Measurements from ENCODE around the gene HSPA8. TPM values are rescaled to one million over a fixed set of nuclear protein-coding genes. Genes with fewer than 3 reads are reported as not detected.

The HSPA8 gene
- total and polyA plus RNA-seq, 7 experiments from 2014 or later = 763 to 2,366 (median 832) TPM

DNA sequence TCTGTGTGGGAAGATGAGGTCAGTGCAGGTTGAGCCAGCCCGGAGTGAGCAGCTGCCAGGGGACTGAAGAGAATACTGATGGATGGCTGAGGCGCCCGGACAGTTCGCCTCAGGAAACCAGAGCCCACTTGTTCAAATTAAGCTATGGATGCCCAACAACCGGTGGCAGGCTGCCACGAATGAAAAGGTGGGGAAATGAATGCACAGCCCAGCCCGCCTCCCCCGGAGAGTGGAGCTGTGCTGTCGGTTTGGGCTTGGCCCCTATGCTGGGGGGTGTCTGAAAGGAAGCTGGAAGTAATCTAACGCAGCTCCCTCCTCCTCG lies 21.9 kb downstream of the HSPA8 start:
- Mint-ChIP-seq H3K27me3 (peaks cover 0 to 8% (median 0%) of the 10 kb centered on the region in 5 donors), H3K4me1 (no peaks in the 10 kb centered on the region), H3K36me3 (peaks cover 0 to 3% (median 0%) of the 10 kb centered on the region in 5 donors), H3K4me3 (no peak overlapping the region), H3K27ac (no peak overlapping the region), H3K9me3 (peaks cover 0 to 2% (median 0%) of the 10 kb centered on the region in 11 donors)
- no peaks in the 10 kb centered on the region for H3K9me3 ChIP-seq (ENCODE audit: control insufficient read depth in 2 of 3, low read length in 3 of 3)
- intact Hi-C loops (cut with micrococcal nuclease) = no loop called here
- no peaks in the 10 kb centered on the region for H3K36me3 ChIP-seq (ENCODE audit: control insufficient read depth in 2 of 3, insufficient read depth in 3 of 3, low read length in 3 of 3)
- no peaks in the 10 kb centered on the region for H3K4me1 ChIP-seq (ENCODE audit: control insufficient read depth in 2 of 2, insufficient read depth in 2 of 2, low read length in 2 of 2)
- H3K4me3 ChIP-seq (ENCODE audit: low read length) = no peak overlapping the region
- H3K27ac ChIP-seq (ENCODE audit: low read depth, low read length) = no peak overlapping the region
- DNase-seq (no peak), ATAC-seq (no peak)
- ChIA-PET POLR2A (interaction anchor here (0.6 kb wide), 1 partner anchor 37 kb away, joined by 4 read pairs; no protein-coding TSS in a partner anchor), CTCF (no interaction called here)
- H3K27me3 ChIP-seq (ENCODE audit: control insufficient read depth in 2 of 2, insufficient read depth in 2 of 2, low read length in 2 of 2) = no peaks in the 10 kb centered on the region

DNA sequence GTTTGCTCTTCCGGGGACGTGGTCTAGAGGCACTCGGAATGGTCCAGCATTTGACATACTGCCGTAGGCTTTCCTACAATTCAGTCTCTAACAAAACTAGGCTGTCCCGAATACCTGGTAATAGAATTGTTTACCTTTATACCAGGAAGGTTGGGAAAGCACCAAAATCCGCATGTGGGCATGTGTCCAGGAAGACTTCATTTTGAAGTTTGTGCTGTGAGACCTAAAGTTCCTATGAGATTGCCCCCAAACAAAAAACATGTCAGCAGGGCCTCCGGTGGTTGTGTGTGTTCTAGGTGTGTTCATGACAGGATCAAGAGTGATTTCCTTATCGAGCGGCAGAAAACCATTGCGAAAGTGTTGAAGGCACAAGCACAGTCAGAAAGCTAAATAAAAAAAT lies 26.1 kb downstream of the HSPA8 start:
- ATAC-seq (no peak), DNase-seq (no peak)
- no peak overlapping the region for H3K27ac Mint-ChIP-seq
- Histone ChIP-seq H3K4me3 (ENCODE audit: low read length) (no peak overlapping the region), H3K4me1 (ENCODE audit: control insufficient read depth in 2 of 2, insufficient read depth in 2 of 2, low read length in 2 of 2) (no peaks in the 10 kb centered on the region), H3K36me3 (ENCODE audit: control insufficient read depth in 2 of 3, insufficient read depth in 3 of 3, low read length in 3 of 3) (no peaks in the 10 kb centered on the region), H3K9me3 (ENCODE audit: control insufficient read depth in 2 of 3, low read length in 3 of 3) (no peaks in the 10 kb centered on the region), H3K27me3 (ENCODE audit: control insufficient read depth in 2 of 2, insufficient read depth in 2 of 2, low read length in 2 of 2) (no peaks in the 10 kb centered on the region), H3K27ac (ENCODE audit: low read depth, low read length) (no peak overlapping the region)
- H3K4me1 Mint-ChIP-seq = no peaks in the 10 kb centered on the region
- H3K27me3 Mint-ChIP-seq = peaks cover 0 to 8% (median 0%) of the 10 kb centered on the region in 5 donors
- no peaks in the 10 kb centered on the region for H3K9me3 Mint-ChIP-seq
- POLR2A ChIA-PET = no interaction called here
- CTCF ChIA-PET = interaction anchor here (0.8 kb wide), 1 partner anchor 177 kb away, joined by 3 read pairs; no protein-coding TSS in a partner anchor
- H3K36me3 Mint-ChIP-seq = no peaks in the 10 kb centered on the region
- no peak overlapping the region for H3K4me3 Mint-ChIP-seq
- intact Hi-C loops (cut with micrococcal nuclease) = no loop called here

DNA sequence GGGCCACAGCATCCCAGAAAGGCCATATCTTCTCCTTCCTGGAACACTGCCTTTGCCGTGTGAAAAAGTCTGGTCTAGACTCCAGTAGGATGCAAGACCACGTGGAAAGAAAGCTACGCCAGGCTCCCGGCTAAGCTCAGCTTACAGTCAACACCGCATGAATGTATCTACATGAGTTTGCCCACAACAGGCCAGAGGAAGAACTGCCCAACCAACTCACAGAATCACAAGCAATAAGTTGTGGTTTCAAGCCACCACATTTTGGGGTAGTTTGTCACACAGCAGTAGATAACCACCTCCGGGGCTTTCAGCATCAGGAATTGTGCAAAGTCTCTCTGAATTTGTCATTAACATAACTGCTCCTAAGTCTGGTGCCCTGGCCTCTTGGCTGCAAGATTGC lies 27.3 kb downstream of the HSPA8 start:
- Histone ChIP-seq H3K36me3 (ENCODE audit: control insufficient read depth in 2 of 3, insufficient read depth in 3 of 3, low read length in 3 of 3) (no peaks in the 10 kb centered on the region), H3K27me3 (ENCODE audit: control insufficient read depth in 2 of 2, insufficient read depth in 2 of 2, low read length in 2 of 2) (no peaks in the 10 kb centered on the region), H3K9me3 (ENCODE audit: control insufficient read depth in 2 of 3, low read length in 3 of 3) (no peaks in the 10 kb centered on the region), H3K27ac (ENCODE audit: low read depth, low read length) (no peak overlapping the region), H3K4me1 (ENCODE audit: control insufficient read depth in 2 of 2, insufficient read depth in 2 of 2, low read length in 2 of 2) (no peaks in the 10 kb centered on the region), H3K4me3 (ENCODE audit: low read length) (no peak overlapping the region)
- no peaks in the 10 kb centered on the region for H3K9me3 Mint-ChIP-seq
- ATAC-seq = peak; percentile 32
- DNase-seq = no peak
- peaks cover 0 to 9% (median 0%) of the 10 kb centered on the region in 5 donors for H3K27me3 Mint-ChIP-seq
- CTCF ChIA-PET = interaction anchor here (1.3 to 1.5 kb wide), 2 partner anchors 20 to 25 kb away, joined by 3 to 4 read pairs; no protein-coding TSS in a partner anchor
- no peaks in the 10 kb centered on the region for H3K36me3 Mint-ChIP-seq
- intact Hi-C loops (cut with micrococcal nuclease) = no loop called here
- H3K27ac Mint-ChIP-seq = no peak overlapping the region
- H3K4me3 Mint-ChIP-seq = no peak overlapping the region
- no peaks in the 10 kb centered on the region for H3K4me1 Mint-ChIP-seq
- POLR2A ChIA-PET = interaction anchor here (1.6 kb wide), 1 partner anchor 20 kb away, joined by 5 read pairs; no protein-coding TSS in a partner anchor

DNA sequence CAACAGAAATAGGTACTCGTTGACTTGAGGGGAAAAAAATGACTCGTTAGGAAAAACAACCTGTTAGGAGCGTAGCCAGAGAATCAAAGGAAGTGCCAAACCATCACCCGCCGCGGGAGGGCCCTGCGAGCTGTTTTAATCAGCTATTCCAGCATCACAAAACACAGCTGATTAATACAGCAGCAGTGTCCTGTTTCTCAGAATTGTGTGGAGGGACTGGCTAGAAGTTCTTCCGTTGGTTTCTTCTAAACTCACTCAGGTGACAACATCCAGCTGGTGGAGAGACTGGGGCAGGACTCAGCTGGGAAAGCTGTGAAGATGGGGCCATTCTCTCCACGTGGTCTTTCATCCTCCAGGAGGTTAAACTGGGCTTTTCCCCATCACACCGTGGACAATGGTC lies 28.0 kb downstream of the HSPA8 start:
- ATAC-seq (no peak), DNase-seq (no peak)
- H3K4me1 Mint-ChIP-seq = no peaks in the 10 kb centered on the region

DNA sequence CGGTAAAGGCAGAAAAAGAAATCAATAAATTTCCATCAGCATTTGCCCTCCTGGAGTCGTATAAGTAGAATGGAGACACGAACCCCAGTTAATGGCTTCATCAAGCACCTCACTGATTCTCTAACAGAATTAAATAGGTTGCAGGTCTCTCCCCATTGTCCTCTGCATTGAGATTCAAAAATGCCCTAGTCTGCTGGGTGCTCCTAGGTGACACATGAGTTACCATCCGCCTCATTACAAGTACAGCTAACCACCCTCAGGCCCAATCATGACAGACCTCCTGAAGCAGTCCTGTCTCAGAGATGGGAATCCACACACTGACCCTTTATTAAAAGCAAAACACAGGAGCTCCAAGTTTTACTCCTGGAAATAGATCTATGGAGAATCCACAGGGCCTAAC lies 31.4 kb downstream of the HSPA8 start:
- CTCF ChIA-PET = interaction anchor here (1.4 kb wide), 1 partner anchor 10 kb away, joined by 5 read pairs; no protein-coding TSS in a partner anchor
- intact Hi-C loops (cut with micrococcal nuclease) = no loop called here

More for the DNA sequence above, 28.0 kb downstream of the HSPA8 start:
- no peak overlapping the region for H3K4me3 ChIP-seq (ENCODE audit: low read length)
- H3K4me1 ChIP-seq (ENCODE audit: control insufficient read depth in 2 of 2, insufficient read depth in 2 of 2, low read length in 2 of 2) = no peaks in the 10 kb centered on the region
- H3K27me3 ChIP-seq (ENCODE audit: control insufficient read depth in 2 of 2, insufficient read depth in 2 of 2, low read length in 2 of 2) = no peaks in the 10 kb centered on the region
- Mint-ChIP-seq H3K27ac (no peak overlapping the region), H3K9me3 (no peaks in the 10 kb centered on the region), H3K27me3 (peaks cover 0 to 8% (median 0%) of the 10 kb centered on the region in 5 donors), H3K4me3 (no peak overlapping the region), H3K36me3 (no peaks in the 10 kb centered on the region)
- ChIA-PET CTCF (interaction anchor here (0.6 to 1.5 kb wide), 5 partner anchors 10 to 213 kb away, joined by 3 to 5 read pairs (median 4); no protein-coding TSS in a partner anchor), POLR2A (interaction anchor here (1.6 kb wide), 1 partner anchor 20 kb away, joined by 5 read pairs; no protein-coding TSS in a partner anchor)
- H3K27ac ChIP-seq (ENCODE audit: low read depth, low read length) = no peak overlapping the region
- intact Hi-C loops (cut with micrococcal nuclease) = no loop called here
- no peaks in the 10 kb centered on the region for H3K36me3 ChIP-seq (ENCODE audit: control insufficient read depth in 2 of 3, insufficient read depth in 3 of 3, low read length in 3 of 3)
- no peaks in the 10 kb centered on the region for H3K9me3 ChIP-seq (ENCODE audit: control insufficient read depth in 2 of 3, low read length in 3 of 3)

DNA sequence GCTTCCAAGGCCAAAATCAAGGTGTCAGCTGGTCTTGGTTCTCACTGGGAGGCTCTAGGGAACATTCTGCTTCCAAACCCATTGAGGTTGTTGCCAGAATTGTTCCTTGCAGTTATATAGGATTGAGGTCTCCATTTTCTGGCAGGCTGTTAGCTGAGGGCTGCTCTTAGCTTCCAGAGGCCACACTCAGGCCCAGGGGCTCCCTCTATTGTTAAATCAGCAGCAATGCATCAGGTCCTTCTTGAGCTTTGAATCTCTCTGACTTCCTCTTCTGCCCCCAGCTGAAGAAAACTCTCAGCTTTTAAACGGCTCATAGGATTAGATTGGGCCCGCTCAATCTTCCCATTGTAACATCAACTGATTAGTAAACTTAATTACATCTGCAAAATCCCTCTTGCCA lies 41.0 kb downstream of the HSPA8 start:
- ATAC-seq = peak; percentile 81

More for the DNA sequence above, 31.4 kb downstream of the HSPA8 start:
- H3K27me3 ChIP-seq (ENCODE audit: control insufficient read depth in 2 of 2, insufficient read depth in 2 of 2, low read length in 2 of 2) = no peaks in the 10 kb centered on the region
- DNase-seq = no peak
- no peak for ATAC-seq
- H3K4me3 ChIP-seq (ENCODE audit: low read length) = no peak overlapping the region
- H3K9me3 Mint-ChIP-seq = no peaks in the 10 kb centered on the region
- no peaks in the 10 kb centered on the region for H3K9me3 ChIP-seq (ENCODE audit: control insufficient read depth in 2 of 3, low read length in 3 of 3)
- H3K27ac ChIP-seq (ENCODE audit: low read depth, low read length) = no peak overlapping the region
- no peak overlapping the region for H3K27ac Mint-ChIP-seq
- no peak overlapping the region for H3K4me3 Mint-ChIP-seq
- H3K36me3 Mint-ChIP-seq = no peaks in the 10 kb centered on the region
- H3K4me1 Mint-ChIP-seq = no peaks in the 10 kb centered on the region
- H3K4me1 ChIP-seq (ENCODE audit: control insufficient read depth in 2 of 2, insufficient read depth in 2 of 2, low read length in 2 of 2) = no peaks in the 10 kb centered on the region
- POLR2A ChIA-PET = no interaction called here
- H3K36me3 ChIP-seq (ENCODE audit: control insufficient read depth in 2 of 3, insufficient read depth in 3 of 3, low read length in 3 of 3) = no peaks in the 10 kb centered on the region
- peaks cover 0 to 7% (median 0%) of the 10 kb centered on the region in 5 donors for H3K27me3 Mint-ChIP-seq

DNA sequence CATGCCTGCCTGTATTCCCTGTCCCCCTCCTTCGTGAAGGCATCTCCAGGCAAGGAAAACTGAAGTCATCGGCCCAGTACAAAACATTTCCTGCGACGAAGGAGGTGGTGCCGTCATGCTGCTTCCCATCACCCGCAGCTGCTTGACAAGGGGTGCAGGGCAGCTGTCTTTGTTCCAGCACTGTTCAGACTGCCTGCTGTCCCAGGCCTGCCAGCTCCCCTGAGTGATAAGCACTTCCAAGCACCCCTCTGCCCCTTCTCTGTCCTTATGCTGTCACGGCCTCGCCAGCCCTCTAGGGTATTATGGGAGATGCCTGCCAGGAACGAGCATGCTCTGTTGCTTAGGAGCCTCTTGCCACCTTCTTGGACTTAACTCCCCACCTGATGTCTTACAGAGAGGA lies 43.2 kb downstream of the HSPA8 start:
- Histone ChIP-seq H3K4me1 (ENCODE audit: control insufficient read depth in 2 of 2, insufficient read depth in 2 of 2, low read length in 2 of 2) (peaks cover 0 to 10% of the 10 kb centered on the region in 2 donors), H3K27ac (ENCODE audit: low read depth, low read length) (no peak overlapping the region), H3K27me3 (ENCODE audit: control insufficient read depth in 2 of 2, insufficient read depth in 2 of 2, low read length in 2 of 2) (no peaks in the 10 kb centered on the region), H3K36me3 (ENCODE audit: control insufficient read depth in 2 of 3, insufficient read depth in 3 of 3, low read length in 3 of 3) (no peaks in the 10 kb centered on the region), H3K4me3 (ENCODE audit: low read length) (no peak overlapping the region), H3K9me3 (ENCODE audit: control insufficient read depth in 2 of 3, low read length in 3 of 3) (no peaks in the 10 kb centered on the region)
- no peaks in the 10 kb centered on the region for H3K36me3 Mint-ChIP-seq
- peaks cover 6 to 14% (median 7%) of the 10 kb centered on the region in 7 donors for H3K4me1 Mint-ChIP-seq
- DNase-seq = no peak
- POLR2A ChIA-PET = no interaction called here
- peaks cover 0 to 18% (median 14%) of the 10 kb centered on the region in 5 donors for H3K27me3 Mint-ChIP-seq
- H3K4me3 Mint-ChIP-seq = no peak overlapping the region
- H3K9me3 Mint-ChIP-seq = no peaks in the 10 kb centered on the region
- intact Hi-C loops (cut with micrococcal nuclease) = no loop called here
- no peak for ATAC-seq
- CTCF ChIA-PET = no interaction called here
- H3K27ac Mint-ChIP-seq = no peak overlapping the region

More for the DNA sequence above, 41.0 kb downstream of the HSPA8 start:
- H3K4me3 ChIP-seq (ENCODE audit: low read length) = no peak overlapping the region
- H3K4me1 Mint-ChIP-seq = peaks cover 6 to 14% (median 7%) of the 10 kb centered on the region in 7 donors
- no peaks in the 10 kb centered on the region for H3K36me3 ChIP-seq (ENCODE audit: control insufficient read depth in 2 of 3, insufficient read depth in 3 of 3, low read length in 3 of 3)
- intact Hi-C loops (cut with micrococcal nuclease) = loop anchor here in 1 of 2 donors (5.0 kb wide), 1 partner anchor 224 kb away; no protein-coding TSS in a partner anchor
- DNase-seq = peak in 5 of 9 donors; percentile 31 to 50 (median 37)
- CTCF ChIA-PET = interaction anchor here (0.7 to 1.5 kb wide), 13 partner anchors 10 to 246 kb away, joined by 3 to 9 read pairs (median 4); no protein-coding TSS in a partner anchor
- POLR2A ChIA-PET = interaction anchor here (0.7 to 1.0 kb wide), 2 partner anchors 21 to 41 kb away, joined by 3 read pairs; partner anchors contain the start of gene HSPA8
- H3K9me3 Mint-ChIP-seq = no peaks in the 10 kb centered on the region
- peaks cover 0 to 10% of the 10 kb centered on the region in 2 donors for H3K4me1 ChIP-seq (ENCODE audit: control insufficient read depth in 2 of 2, insufficient read depth in 2 of 2, low read length in 2 of 2)
- peaks cover 6 to 25% (median 8%) of the 10 kb centered on the region in 5 donors for H3K27me3 Mint-ChIP-seq
- H3K36me3 Mint-ChIP-seq = no peaks in the 10 kb centered on the region
- H3K27ac Mint-ChIP-seq = no peak overlapping the region
- H3K27ac ChIP-seq (ENCODE audit: low read depth, low read length) = no peak overlapping the region
- H3K27me3 ChIP-seq (ENCODE audit: control insufficient read depth in 2 of 2, insufficient read depth in 2 of 2, low read length in 2 of 2) = no peaks in the 10 kb centered on the region
- H3K9me3 ChIP-seq (ENCODE audit: control insufficient read depth in 2 of 3, low read length in 3 of 3) = no peaks in the 10 kb centered on the region
- H3K4me3 Mint-ChIP-seq = no peak overlapping the region
